Myometrial cell (primary cell): Measurements from ENCODE around the gene PRAMEF1. TPM values are rescaled to one million over a fixed set of nuclear protein-coding genes. Genes with fewer than 3 reads are reported as not detected.

Source experiments
- total RNA-seq: library from RNA; depleted of rRNA; stranded (reverse); fragments of >200 nt; gene quantifications from 2 replicates; pipeline ENCODE4 v1.2.3, GENCODE V29; 2015

PRAMEF1 gene, protein sequence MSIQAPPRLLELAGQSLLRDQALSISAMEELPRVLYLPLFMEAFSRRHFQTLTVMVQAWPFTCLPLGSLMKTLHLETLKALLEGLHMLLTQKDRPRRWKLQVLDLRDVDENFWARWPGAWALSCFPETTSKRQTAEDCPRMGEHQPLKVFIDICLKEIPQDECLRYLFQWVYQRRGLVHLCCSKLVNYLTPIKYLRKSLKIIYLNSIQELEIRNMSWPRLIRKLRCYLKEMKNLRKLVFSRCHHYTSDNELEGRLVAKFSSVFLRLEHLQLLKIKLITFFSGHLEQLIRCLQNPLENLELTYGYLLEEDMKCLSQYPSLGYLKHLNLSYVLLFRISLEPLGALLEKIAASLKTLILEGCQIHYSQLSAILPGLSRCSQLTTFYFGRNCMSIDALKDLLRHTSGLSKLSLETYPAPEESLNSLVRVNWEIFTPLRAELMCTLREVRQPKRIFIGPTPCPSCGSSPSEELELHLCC
- total RNA-seq: not detected in 2 replicates

DNA sequence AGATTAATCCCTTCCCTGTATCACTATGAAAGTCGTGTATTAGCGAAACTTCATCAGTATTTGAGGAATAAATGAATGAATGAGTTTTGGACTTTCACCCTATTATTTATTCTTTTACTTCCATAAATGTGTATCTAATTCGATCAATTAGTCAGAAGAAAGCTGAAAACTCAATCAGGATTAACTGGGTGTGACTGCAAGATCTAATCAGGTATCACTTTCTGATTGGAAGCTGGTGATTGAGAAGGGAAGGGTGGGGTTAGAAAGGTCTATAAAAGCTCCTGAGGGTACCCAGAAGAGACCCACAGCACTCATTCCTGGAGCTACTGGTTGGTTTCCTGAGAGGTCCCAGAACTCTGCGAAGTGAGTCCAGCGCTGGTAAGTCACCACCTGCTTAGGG, at the start of gene PRAMEF1:
Gene PRAMEF1, plus strand, starts transcription at position 301 of the 400 bp plus-strand sequence. CDS start 1,831 bp downstream, outside the sequence.

DNA sequence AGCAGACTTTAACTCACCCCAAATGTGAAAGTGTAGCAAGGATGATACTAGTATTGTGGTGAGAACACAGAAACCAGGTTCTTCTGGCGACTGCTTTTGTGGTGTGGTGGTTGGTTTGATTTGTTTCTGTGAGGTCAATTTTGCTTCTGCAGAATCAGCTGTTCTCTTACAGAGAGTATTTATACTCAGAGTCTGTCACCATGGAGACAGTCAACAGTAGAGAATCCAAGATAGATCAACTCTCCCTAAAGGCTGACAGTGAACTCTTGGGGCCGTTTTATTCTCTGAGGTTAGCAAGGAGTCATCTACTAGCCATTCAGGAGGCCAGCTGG, 45.2 kb upstream of the PRAMEF1 start, which contains the start of gene CFAP107:
Gene CFAP107, plus strand, starts transcription at position 209 of the 332 bp plus-strand sequence. CDS start 231 bp downstream, outside the sequence.

DNA sequence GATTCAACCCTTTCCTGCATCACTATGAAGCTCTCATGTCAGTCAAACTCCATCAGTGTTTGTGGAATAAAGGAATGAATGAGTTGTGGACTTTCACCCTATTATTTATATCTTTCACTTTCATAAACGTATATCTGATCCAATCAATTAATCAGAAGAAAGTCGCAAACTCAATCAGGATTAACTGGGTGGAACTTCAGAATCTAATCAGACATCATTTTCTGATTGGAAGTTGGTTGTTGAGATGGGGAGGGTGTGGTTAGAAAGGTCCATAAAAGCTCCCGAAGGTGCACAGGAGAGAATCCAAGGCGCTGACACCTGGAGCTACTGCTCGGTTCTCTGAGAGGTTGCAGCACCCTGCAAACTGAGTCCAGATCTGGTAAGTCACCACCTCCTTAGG, 17.8 kb upstream of the PRAMEF1 start, which contains the start of gene PRAMEF12:
Gene PRAMEF12, plus strand, starts transcription at position 301 of the 400 bp plus-strand sequence. CDS start 1,130 bp downstream, outside the sequence.

DNA sequence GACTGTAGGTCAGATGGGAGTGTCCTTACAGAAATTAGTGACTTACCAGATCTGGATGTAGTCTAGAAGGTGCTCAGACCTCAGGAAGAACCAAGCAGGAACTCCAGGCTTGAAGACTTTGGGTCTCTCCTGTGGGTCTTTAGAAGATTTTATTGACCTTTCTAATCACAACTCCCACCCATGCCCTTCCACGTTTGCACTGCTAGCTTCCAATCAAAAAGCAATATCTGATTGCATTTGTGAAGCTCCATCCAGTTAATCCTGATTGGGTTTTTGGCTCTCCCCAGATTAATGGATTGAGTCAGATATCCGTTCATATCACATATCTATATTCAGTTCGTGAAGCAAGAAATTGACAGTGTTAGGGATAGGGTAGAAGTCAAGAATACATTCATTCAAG, 40.1 kb downstream of the PRAMEF1 start, which contains the start of gene PRAMEF11:
Gene PRAMEF11, minus strand, starts transcription at position 101 of the 400 bp plus-strand sequence. CDS start 2,621 bp downstream, outside the sequence.

Other genes with a start within 250 kb of the PRAMEF1 start
- 82.8 and 86.8 TPM in 2 replicates for gene DHRS3, start 173.2 kb upstream of the PRAMEF1 start, total RNA-seq
- not detected in 2 replicates for gene AADACL4, start 147.3 kb upstream of the PRAMEF1 start, total RNA-seq
- gene AADACL3, start 75.3 kb upstream of the PRAMEF1 start, total RNA-seq: not detected in 2 replicates
- not detected in 2 replicates for gene CFAP107, start 45.2 kb upstream of the PRAMEF1 start, total RNA-seq
- gene PRAMEF12, start 17.7 kb upstream of the PRAMEF1 start, total RNA-seq: not detected in 2 replicates
- not detected in 2 replicates for gene PRAMEF11, start 40.0 kb downstream of the PRAMEF1 start, total RNA-seq
- not detected in 2 replicates for gene HNRNPCL1, start 57.3 kb downstream of the PRAMEF1 start, total RNA-seq
- not detected in 2 replicates for gene PRAMEF2, start 65.7 kb downstream of the PRAMEF1 start, total RNA-seq
- not detected in 2 replicates for gene PRAMEF4, start 94.8 kb downstream of the PRAMEF1 start, total RNA-seq
- gene PRAMEF10, start 106.9 kb downstream of the PRAMEF1 start, total RNA-seq: not detected in 2 replicates
- not detected in 2 replicates for gene PRAMEF7, start 125.2 kb downstream of the PRAMEF1 start, total RNA-seq
- gene PRAMEF6, start 156.2 kb downstream of the PRAMEF1 start, total RNA-seq: not detected in 2 replicates